Neural progenitor cell (in vitro differentiated cells): ENCODE data around the gene SRSF7.

Experiments used
- EZH2 ChIP-seq: fragments of 200-600 bp; sonication (generic); IDR thresholded peaks from 2 replicates; pipeline ENCODE4 v1.6.1; 2017; ENCODE audit warnings: antibody characterized with exemption, mild to moderate bottlenecking, moderate library complexity
- EZH2phosphoT487 ChIP-seq: fragments of 200-600 bp; sonication (generic); IDR thresholded peaks from 2 replicates; pipeline ENCODE4 v1.6.1; 2017; ENCODE audit warnings: antibody characterized with exemption
- TF ChIP-seq, protein P1 (sequence below): fragments of 200-600 bp; sonication (generic); IDR thresholded peaks from 2 replicates; pipeline ENCODE4 v1.5.1; 2017; ENCODE audit warnings: antibody characterized with exemption, mild to moderate bottlenecking

DNA sequence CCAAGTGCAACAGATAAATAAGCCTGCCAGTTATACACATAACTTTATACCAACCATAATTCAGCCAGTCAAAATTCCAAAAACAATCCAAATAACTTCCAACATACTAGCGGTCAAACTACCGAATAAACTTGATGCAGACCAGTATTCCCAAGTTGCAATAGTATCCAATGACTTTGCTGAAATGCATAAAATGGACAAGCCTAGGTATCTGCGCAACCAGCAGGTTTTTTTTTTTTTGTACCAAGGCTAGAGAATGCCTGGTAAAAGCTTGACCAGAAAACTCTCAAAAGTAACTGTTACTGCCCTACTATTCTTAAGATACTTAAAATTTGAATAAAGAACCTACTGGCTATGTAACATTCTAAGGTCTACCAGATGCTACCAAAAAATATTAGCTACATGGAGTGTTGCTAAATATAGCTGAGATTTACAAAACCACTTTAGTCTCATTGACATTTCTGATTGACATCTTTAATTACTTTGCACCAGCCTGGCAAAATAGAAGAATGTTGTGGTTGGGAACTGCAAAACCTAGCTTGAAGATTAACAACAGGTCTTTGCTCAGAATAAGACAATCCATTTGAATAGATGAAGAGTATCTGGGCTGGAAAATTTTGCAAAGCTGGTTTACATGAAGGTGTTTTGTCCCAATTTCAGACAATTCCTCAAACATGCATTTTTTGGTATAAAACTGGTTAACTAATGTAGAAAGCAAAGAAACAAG lies 7.3 kb downstream of the SRSF7 start:
- TF ChIP-seq, protein P1, sequence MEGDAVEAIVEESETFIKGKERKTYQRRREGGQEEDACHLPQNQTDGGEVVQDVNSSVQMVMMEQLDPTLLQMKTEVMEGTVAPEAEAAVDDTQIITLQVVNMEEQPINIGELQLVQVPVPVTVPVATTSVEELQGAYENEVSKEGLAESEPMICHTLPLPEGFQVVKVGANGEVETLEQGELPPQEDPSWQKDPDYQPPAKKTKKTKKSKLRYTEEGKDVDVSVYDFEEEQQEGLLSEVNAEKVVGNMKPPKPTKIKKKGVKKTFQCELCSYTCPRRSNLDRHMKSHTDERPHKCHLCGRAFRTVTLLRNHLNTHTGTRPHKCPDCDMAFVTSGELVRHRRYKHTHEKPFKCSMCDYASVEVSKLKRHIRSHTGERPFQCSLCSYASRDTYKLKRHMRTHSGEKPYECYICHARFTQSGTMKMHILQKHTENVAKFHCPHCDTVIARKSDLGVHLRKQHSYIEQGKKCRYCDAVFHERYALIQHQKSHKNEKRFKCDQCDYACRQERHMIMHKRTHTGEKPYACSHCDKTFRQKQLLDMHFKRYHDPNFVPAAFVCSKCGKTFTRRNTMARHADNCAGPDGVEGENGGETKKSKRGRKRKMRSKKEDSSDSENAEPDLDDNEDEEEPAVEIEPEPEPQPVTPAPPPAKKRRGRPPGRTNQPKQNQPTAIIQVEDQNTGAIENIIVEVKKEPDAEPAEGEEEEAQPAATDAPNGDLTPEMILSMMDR, result no peak
- no peak for TF ChIP-seq EZH2
- no peak for TF ChIP-seq EZH2phosphoT487
